BJ (cell line): ENCODE data around the gene CD9. TPM values are rescaled to one million over a fixed set of nuclear protein-coding genes. Genes with fewer than 3 reads are reported as not detected.

Experiments used
- CTCF ChIA-PET: fragments of 350-600 bp; formaldehyde crosslinking; extraction: SDS; loops from one replicate; lab custom pipeline; 2021; ENCODE audit warnings: antibody characterized with exemption, inconsistent platforms; lab: Yijun Ruan, JAX
- POLR2A ChIA-PET: fragments of 300-600 bp; sonication (Branson Sonifier 250); formaldehyde crosslinking; extraction: SDS; loops from one replicate; lab custom pipeline; 2021; ENCODE audit warnings: antibody characterized with exemption; lab: Charles Lee
- DNase-seq: peaks from one replicate; pipeline ENCODE4 v3.0.0-alpha.2; 2011; ENCODE audit warnings: low read depth
- H3K27me3 ChIP-seq: 2 replicates; pipeline ENCODE4 v1.6.0; 2011; ENCODE audit warnings: low read length; ENCODE audit not compliant: control insufficient read depth, insufficient read depth
- H3K36me3 ChIP-seq: 2 replicates; pipeline ENCODE4 v1.5.1; 2011; ENCODE audit warnings: low read length; ENCODE audit not compliant: control insufficient read depth, insufficient read depth
- H3K4me3 ChIP-seq: 2 replicates; pipeline ENCODE4 v1.5.1; 2011; ENCODE audit warnings: low read depth, mild to moderate bottlenecking, control low read depth, low read length
- polyA plus RNA-seq: library from polyadenylated mRNA; depleted of rRNA; stranded (reverse); fragments of >200 nt; gene quantifications from 2 replicates; pipeline ENCODE4 v1.2.3, GENCODE V29; 2011
- TF ChIP-seq, protein P1 (sequence below): IDR thresholded peaks from 2 replicates; pipeline ENCODE4 v1.5.1; 2011; ENCODE audit warnings: low read depth, mild to moderate bottlenecking, control low read depth, inconsistent platforms, low read length, moderate library complexity; ENCODE audit not compliant: insufficient read depth

Gene CD9
- polyA plus RNA-seq, 1 experiment, result 86.0 TPM

DNA sequence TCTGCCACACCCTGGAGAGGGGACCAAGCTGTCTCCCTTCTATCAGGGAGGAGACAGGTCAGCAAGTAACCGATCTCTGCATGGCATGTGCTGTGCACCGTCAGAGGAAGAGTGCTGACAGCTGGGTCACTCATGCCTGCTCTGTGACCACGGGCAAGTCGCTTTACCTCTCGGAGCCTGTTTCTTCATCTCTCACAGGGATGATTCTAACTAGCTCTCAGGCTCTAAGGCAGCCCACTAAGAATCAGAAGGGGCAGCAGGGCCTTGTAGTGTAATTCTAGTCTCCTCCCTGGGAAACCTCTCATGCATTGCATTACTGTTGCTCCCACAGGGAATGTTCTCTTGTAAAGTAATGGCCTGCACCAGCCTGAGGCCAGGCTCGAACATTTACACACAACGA is 11.9 kb downstream of the CD9 start:
- DNase-seq, result no peak
- Histone ChIP-seq H3K36me3 (no peaks in the 10 kb centered on the region), H3K27me3 (no peaks in the 10 kb centered on the region), H3K4me3 (no peak overlapping the region)
- TF ChIP-seq, protein P1, sequence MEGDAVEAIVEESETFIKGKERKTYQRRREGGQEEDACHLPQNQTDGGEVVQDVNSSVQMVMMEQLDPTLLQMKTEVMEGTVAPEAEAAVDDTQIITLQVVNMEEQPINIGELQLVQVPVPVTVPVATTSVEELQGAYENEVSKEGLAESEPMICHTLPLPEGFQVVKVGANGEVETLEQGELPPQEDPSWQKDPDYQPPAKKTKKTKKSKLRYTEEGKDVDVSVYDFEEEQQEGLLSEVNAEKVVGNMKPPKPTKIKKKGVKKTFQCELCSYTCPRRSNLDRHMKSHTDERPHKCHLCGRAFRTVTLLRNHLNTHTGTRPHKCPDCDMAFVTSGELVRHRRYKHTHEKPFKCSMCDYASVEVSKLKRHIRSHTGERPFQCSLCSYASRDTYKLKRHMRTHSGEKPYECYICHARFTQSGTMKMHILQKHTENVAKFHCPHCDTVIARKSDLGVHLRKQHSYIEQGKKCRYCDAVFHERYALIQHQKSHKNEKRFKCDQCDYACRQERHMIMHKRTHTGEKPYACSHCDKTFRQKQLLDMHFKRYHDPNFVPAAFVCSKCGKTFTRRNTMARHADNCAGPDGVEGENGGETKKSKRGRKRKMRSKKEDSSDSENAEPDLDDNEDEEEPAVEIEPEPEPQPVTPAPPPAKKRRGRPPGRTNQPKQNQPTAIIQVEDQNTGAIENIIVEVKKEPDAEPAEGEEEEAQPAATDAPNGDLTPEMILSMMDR, result no peak
- ChIA-PET CTCF (interaction anchor here (0.8 to 8.3 kb wide), 5 partner anchors 11 to 148 kb away, joined by 3 to 56 read pairs (median 9); partner anchors contain the start of gene CD9), POLR2A (no interaction called here)

DNA sequence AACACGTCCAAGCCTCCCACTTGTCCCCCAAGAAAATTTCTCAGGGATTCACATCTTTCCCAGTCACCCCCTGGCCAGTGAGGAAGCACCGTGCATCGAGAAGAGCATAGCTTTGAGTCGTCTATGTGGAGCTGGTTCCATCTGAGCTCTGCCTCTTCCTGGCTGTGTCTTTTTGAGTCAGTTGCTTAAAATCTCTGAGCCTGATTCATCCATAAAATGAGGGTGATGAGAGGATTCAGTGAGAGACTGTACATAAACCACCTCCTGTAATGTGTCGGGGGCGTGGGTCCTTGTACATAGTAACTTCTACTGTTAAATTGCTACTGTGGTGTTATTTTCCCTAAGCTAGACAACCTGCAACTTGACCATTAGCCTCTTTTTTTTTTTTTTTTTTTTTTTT is 13.8 kb downstream of the CD9 start:
- H3K36me3 ChIP-seq, result no peaks in the 10 kb centered on the region
- ChIA-PET POLR2A (no interaction called here), CTCF (interaction anchor here (1.0 to 8.3 kb wide), 5 partner anchors 10 to 64 kb away, joined by 5 to 56 read pairs (median 10); no protein-coding TSS in a partner anchor)
- TF ChIP-seq, protein P1, result no peak
- no peak overlapping the region for H3K4me3 ChIP-seq
- H3K27me3 ChIP-seq, result no peaks in the 10 kb centered on the region
- DNase-seq, result no peak

DNA sequence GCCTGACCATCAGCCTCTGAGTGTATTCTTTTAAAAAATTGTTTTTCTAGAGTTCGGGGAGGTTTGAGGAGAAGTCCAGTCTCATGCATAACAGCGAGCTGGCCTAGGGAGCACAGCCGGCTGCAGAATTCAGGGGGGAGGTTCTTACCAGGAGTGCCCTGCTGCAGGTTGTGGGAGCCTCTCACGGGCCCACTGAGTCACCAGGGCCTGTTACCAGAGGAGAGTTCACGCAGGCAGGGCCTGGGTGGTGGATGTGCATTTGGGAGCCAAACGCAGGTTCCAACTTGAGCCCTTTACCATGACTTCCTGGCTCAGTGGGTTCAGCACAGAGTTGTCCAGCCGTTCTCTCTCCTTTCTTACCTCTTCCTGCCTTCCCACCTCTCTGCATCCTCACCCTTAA is 14.4 kb downstream of the CD9 start:
- DNase-seq, result no peak
- TF ChIP-seq, protein P1, result no peak
- ChIA-PET CTCF (interaction anchor here (1.0 to 8.3 kb wide), 5 partner anchors 10 to 64 kb away, joined by 5 to 56 read pairs (median 10); no protein-coding TSS in a partner anchor), POLR2A (interaction anchor here (0.6 kb wide), 1 partner anchor 57 kb away, joined by 4 read pairs; no protein-coding TSS in a partner anchor)
- H3K27me3 ChIP-seq, result no peaks in the 10 kb centered on the region
- no peaks in the 10 kb centered on the region for H3K36me3 ChIP-seq
- no peak overlapping the region for H3K4me3 ChIP-seq

DNA sequence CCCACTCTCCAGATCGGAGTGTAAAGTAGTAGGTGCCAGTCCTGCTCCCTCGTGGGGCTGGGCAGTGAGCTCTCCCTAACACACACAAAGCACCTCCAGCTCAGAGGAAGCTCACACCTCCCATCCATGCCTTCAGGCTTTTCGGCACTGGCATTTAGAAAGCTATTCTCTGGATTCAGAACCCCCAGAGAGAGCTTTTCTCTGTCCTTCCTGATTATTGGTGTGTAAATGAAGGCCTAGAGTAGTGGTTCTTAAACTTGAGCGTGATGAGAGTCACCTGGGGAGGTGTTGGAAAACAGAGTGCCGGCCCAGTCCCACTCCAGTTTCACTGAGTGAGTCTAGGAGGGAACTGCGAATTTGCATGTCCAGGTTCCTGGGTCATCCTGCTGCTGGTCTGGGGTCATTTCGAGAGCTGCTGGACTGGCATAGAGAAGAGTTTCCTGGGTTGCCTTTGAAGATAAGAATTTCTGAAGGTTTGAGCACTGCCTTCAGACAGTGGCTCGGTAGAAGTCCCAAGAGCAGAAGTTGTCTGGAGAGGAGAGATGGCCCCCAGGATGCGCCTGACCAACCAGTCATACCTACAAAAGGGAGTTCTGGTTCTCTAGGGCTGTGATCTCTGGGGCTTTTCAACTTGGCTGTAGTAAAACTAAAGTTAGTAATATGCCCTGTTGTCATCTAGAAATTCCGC is 15.1 kb downstream of the CD9 start:
- POLR2A ChIA-PET, result interaction anchor here (0.6 kb wide), 1 partner anchor 56 kb away, joined by 4 read pairs; no protein-coding TSS in a partner anchor
- H3K36me3 ChIP-seq, result no peaks in the 10 kb centered on the region
- H3K4me3 ChIP-seq, result no peak overlapping the region
- CTCF ChIA-PET, result interaction anchor here (2.6 to 6.4 kb wide), 2 partner anchors 13 to 21 kb away, joined by 10 to 35 read pairs; no protein-coding TSS in a partner anchor
- H3K27me3 ChIP-seq, result no peaks in the 10 kb centered on the region
- DNase-seq, result no peak
- TF ChIP-seq, protein P1, result no peak

DNA sequence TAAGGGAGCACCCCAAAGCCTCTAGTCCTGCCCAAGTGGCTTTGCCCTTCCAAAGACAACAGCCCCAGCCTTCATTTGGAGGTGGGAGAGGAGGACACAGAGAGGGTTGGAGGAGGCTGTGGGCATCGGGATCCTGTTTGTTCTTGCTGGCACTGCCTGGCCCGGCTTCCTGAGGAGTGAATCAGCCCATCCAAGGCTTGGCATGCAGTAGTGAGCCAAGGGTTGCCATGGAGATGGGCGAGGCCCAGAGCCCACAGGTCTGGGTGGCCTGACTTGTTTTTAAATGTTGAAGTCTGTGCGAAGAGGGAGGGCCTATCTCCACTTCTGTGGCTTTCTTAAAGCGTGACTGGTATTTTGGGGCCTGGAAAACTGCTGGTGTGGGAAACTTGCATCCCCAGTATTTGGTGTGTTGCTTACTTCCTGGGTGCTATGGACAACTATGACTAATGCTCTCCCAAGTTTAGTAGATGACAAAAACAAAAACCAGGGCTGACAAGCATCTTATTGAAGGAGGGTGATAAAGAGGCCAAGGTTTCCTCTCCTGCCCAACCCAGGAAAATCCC is 15.8 kb downstream of the CD9 start:
- no peaks in the 10 kb centered on the region for H3K27me3 ChIP-seq
- no peaks in the 10 kb centered on the region for H3K36me3 ChIP-seq
- CTCF ChIA-PET, result interaction anchor here (1.5 kb wide), 1 partner anchor 61 kb away, joined by 4 read pairs; no protein-coding TSS in a partner anchor
- DNase-seq, result peak; percentile 51
- H3K4me3 ChIP-seq, result no peak overlapping the region
- TF ChIP-seq, protein P1, result no peak
- POLR2A ChIA-PET, result no interaction called here
